ENCODE results near the gene DSTYK. TPM values are rescaled to one million over a fixed set of nuclear protein-coding genes. Genes with fewer than 3 reads are reported as not detected.

The DSTYK gene
- polyA plus RNA-seq, 1 of the 3 experiments (the other 2 are of a cell fraction), result 4.4 TPM

GRCh38 chr1:205216588-205216987, 5.1 kb upstream of the DSTYK start (continued):
- TF ChIP-seq TAF1 (IDR thresholded peaks at IDR 0.05; ENCODE audit: borderline replicate concordance, low read depth, low read length), result no peak

GRCh38 chr1:205214756-205215155, 3.3 kb upstream of the DSTYK start:
- WGBS (ENCODE audit: low lambda C conversion rate), result 76% methylated on average over 1 of the region's 1 CpG
- CTCF ChIA-PET, result no interaction called here

GRCh38 chr1:205211839-205212536, 486 bp upstream of the DSTYK start:
- Histone ChIP-seq H2AFZ (ENCODE audit: low read depth) (peak overlapping the region; percentile 96), H4K20me1 (ENCODE audit: insufficient read depth) (no peaks in the 10 kb centered on the region), H3K4me2 (peak overlapping the region; percentile 88), H3K36me3 (replicated peaks in 1 of 2; ENCODE audit: control insufficient read depth in 1 of 2, insufficient read depth in 2 of 2, low read length in 1 of 2) (no peaks in the 10 kb centered on the region), H3K9ac (peak overlapping the region; percentile 98; the same call in 1 of the 2 replicates), H3K27me3 (ENCODE audit: insufficient read depth) (no peaks in the 10 kb centered on the region), H3K9me3 (no peaks in the 10 kb centered on the region), H3K9me2 (no peaks in the 10 kb centered on the region), H3K79me2 (ENCODE audit: insufficient read depth) (peaks cover 43% of the 10 kb centered on the region), H3K4me1 (ENCODE audit: control insufficient read depth in 1 of 2, insufficient read depth in 2 of 2, low read depth in 1 of 2, low read length in 1 of 2) (peaks cover 3 to 5% of the 10 kb centered on the region in 2 experiments; a peak in 1 of 4 replicates), H3K27ac (ENCODE audit: low read depth in 2 of 2, low read length in 1 of 2) (peak overlapping the region; percentile 51 to 89; a peak in 2 of 4 replicates), H3K4me3 (ENCODE audit: low read depth in 2 of 2, low read length in 1 of 2) (peak overlapping the region; percentile 91 to 99), H3F3A (replicated peaks; ENCODE audit: insufficient read depth) (no peaks in the 10 kb centered on the region)
- CTCF ChIA-PET, result interaction anchor here (1.0 to 3.1 kb wide), 3 partner anchors 10 to 44 kb away, joined by 4 to 11 read pairs (median 8); partner anchors contain the start of gene TMCC2
- WGBS (ENCODE audit: low lambda C conversion rate), result 60% methylated on average over 13 of the region's 13 CpGs
- POLR2A ChIA-PET, result interaction anchor here (0.6 to 1.4 kb wide), 2 partner anchors 16 to 718 kb away, joined by 3 read pairs; partner anchors contain the start of gene TMCC2
- no peak for DNase-seq
- TF ChIP-seq CTCF (IDR thresholded peaks at IDR 0.05), result no peak
- no peak for TF ChIP-seq GATA2 (CRISPR knock-in tag; IDR thresholded peaks at IDR 0.05)
- no peak for TF ChIP-seq REST (IDR thresholded peaks at IDR 0.05; ENCODE audit: low read depth, low read length)
- no peak for TF ChIP-seq EZH2phosphoT487 (IDR thresholded peaks at IDR 0.05; ENCODE audit: borderline replicate concordance, low read depth)
- no peak for TF ChIP-seq IRF3 (IDR thresholded peaks at IDR 0.05; ENCODE audit: low read depth, low read length)
- no peak for TF ChIP-seq TAF1 (IDR thresholded peaks at IDR 0.05; ENCODE audit: borderline replicate concordance, low read depth, low read length)
- no peak for TF ChIP-seq CHD2 (IDR thresholded peaks at IDR 0.05; ENCODE audit: low read length, partially characterized antibody)
- no peak for TF ChIP-seq FOXJ3 (CRISPR knock-in tag; IDR thresholded peaks at IDR 0.05)
- no peak for TF ChIP-seq FOXM1 (IDR thresholded peaks at IDR 0.05; ENCODE audit: low read depth)
- TF ChIP-seq MXI1 (IDR thresholded peaks at IDR 0.05; ENCODE audit: low read depth, low read length), result no peak
- no peak for TF ChIP-seq FOSL2 (IDR thresholded peaks at IDR 0.05; ENCODE audit: borderline replicate concordance, low read depth)

More at GRCh38 chr1:205214756-205215155, 3.3 kb upstream of the DSTYK start:
- no peak overlapping the region for H3K27ac ChIP-seq (ENCODE audit: low read depth in 2 of 2, low read length in 1 of 2)
- H3K4me2 ChIP-seq, result no peak overlapping the region
- H3K79me2 ChIP-seq (ENCODE audit: insufficient read depth), result peaks cover 15% of the 10 kb centered on the region
- DNase-seq, result no peak
- H3F3A ChIP-seq (replicated peaks; ENCODE audit: insufficient read depth), result no peaks in the 10 kb centered on the region
- H3K4me1 ChIP-seq (ENCODE audit: control insufficient read depth in 1 of 2, insufficient read depth in 2 of 2, low read depth in 1 of 2, low read length in 1 of 2), result peaks cover 3 to 5% of the 10 kb centered on the region in 2 experiments; a peak in 1 of 4 replicates
- POLR2A ChIA-PET, result no interaction called here
- no peaks in the 10 kb centered on the region for H4K20me1 ChIP-seq (ENCODE audit: insufficient read depth)
- no peaks in the 10 kb centered on the region for H3K9me2 ChIP-seq
- no peak overlapping the region for H3K9ac ChIP-seq
- H3K36me3 ChIP-seq (replicated peaks in 1 of 2; ENCODE audit: control insufficient read depth in 1 of 2, insufficient read depth in 2 of 2, low read length in 1 of 2), result no peaks in the 10 kb centered on the region
- no peaks in the 10 kb centered on the region; the same call in 1 of the 2 replicates for H3K27me3 ChIP-seq (ENCODE audit: insufficient read depth)
- H3K9me3 ChIP-seq, result no peaks in the 10 kb centered on the region
- TF ChIP-seq USF2 (IDR thresholded peaks at IDR 0.05; ENCODE audit: borderline replicate concordance, low read depth, low read length), result no peak
- no peak for TF ChIP-seq FOXJ3 (CRISPR knock-in tag; IDR thresholded peaks at IDR 0.05)
- TF ChIP-seq RAD21 (IDR thresholded peaks at IDR 0.05; ENCODE audit: low read length), result no peak
- no peak overlapping the region for H3K4me3 ChIP-seq (ENCODE audit: low read depth in 2 of 2, low read length in 1 of 2)
- H2AFZ ChIP-seq (ENCODE audit: low read depth), result peak overlapping the region; percentile 53; the same call in 1 of the 2 replicates

Data from SK-N-SH (cell line).